B cell (primary cell): ENCODE results near the gene TMEM179B. TPM values are rescaled to one million over a fixed set of nuclear protein-coding genes. Genes with fewer than 3 reads are reported as not detected.

Source experiments
- ATAC-seq: fragments of 200-7000 bp; cut with Tn5 transposase; one replicate; pipeline ENCODE4 v1.10.0; 2021; ENCODE audit warnings: low read depth, mild to moderate bottlenecking, moderate number of reproducible peaks, moderate library complexity
- CTCF ChIA-PET: fragments of 350-600 bp; sonication (Branson Sonifier 250); formaldehyde crosslinking; loops from one replicate; lab custom pipeline; 2021; ENCODE audit warnings: antibody characterized with exemption, inconsistent platforms; lab: Charles Lee
- POLR2A ChIA-PET: fragments of 350-600 bp; sonication (Branson Sonifier 250); formaldehyde crosslinking; loops from one replicate; lab custom pipeline; 2021; ENCODE audit warnings: antibody characterized with exemption; lab: Charles Lee
- DNase-seq: peaks from one replicate; pipeline ENCODE4 v3.0.0; 2013
- H2AFZ ChIP-seq: 2 replicates; pipeline ENCODE4 v1.6.1; 2012; ENCODE audit warnings: mild to moderate bottlenecking, low read depth, low read length; ENCODE audit not compliant: insufficient read depth, poor library complexity, severe bottlenecking
- H3K27ac ChIP-seq, 2 donors: 1 replicate in 1 of 2; 2 replicates in 1 of 2; pipeline ENCODE4 v1.5.1; 2012 to 2013; ENCODE audit warnings: low read length in 2 of 2, mild to moderate bottlenecking in 2 of 2, moderate library complexity in 1 of 2
- H3K27me3 ChIP-seq, 4 experiments: fragments of 200-600 bp in 1 of 4; sonication (generic) in 1 of 4; replicated peaks in 1 of 4; 1 replicate in 2 of 4; 2 replicates in 2 of 4; pipeline versions ENCODE4 v1.6.1 to v1.7.0; 2013 to 2016; ENCODE audit warnings: low read length in 3 of 4, mild to moderate bottlenecking in 2 of 4, mixed read lengths in 1 of 4, moderate library complexity in 1 of 4; ENCODE audit not compliant: insufficient read depth in 4 of 4, control insufficient read depth in 3 of 4; ENCODE audit errors: control extremely low read depth in 1 of 4
- H3K36me3 ChIP-seq, 2 experiments: replicated peaks in 1 of 2; 1 replicate in 1 of 2; 2 replicates in 1 of 2; pipeline versions ENCODE4 v1.6.1 to v1.7.1; 2013; ENCODE audit warnings: low read length in 1 of 2; ENCODE audit not compliant: insufficient read depth in 2 of 2, control insufficient read depth in 1 of 2; ENCODE audit errors: control extremely low read depth in 1 of 2, extremely low read depth in 1 of 2
- H3K4me1 ChIP-seq, 2 donors: fragments of 200-600 bp in 1 of 2; sonication (generic) in 1 of 2; 1 replicate in 1 of 2; 2 replicates in 1 of 2; pipeline versions ENCODE4 v1.5.1 to v1.6.1; 2013 to 2017; ENCODE audit warnings: low read length in 2 of 2; ENCODE audit not compliant: control insufficient read depth in 2 of 2, insufficient read depth in 2 of 2
- H3K4me2 ChIP-seq: replicated peaks from 2 replicates; pipeline ENCODE3; 2012; ENCODE audit warnings: mild to moderate bottlenecking, low read depth, low read length; ENCODE audit not compliant: poor library complexity, severe bottlenecking
- H3K4me3 ChIP-seq, 5 experiments: fragments of 200-600 bp in 1 of 5; sonication (generic) in 1 of 5; 1 replicate in 3 of 5; 2 replicates in 2 of 5; pipeline versions ENCODE4 v1.5.1 to v1.7.0; 2011 to 2016; ENCODE audit warnings: low read length in 4 of 5, mild to moderate bottlenecking in 4 of 5, low read depth in 2 of 5, control low read depth in 1 of 5, moderate library complexity in 1 of 5; ENCODE audit not compliant: insufficient read depth in 1 of 5; ENCODE audit errors: control extremely low read depth in 1 of 5, extremely low read depth in 1 of 5
- H3K79me2 ChIP-seq: fragments of 200-600 bp; sonication (generic); one replicate; pipeline ENCODE4 v1.6.0; 2016; ENCODE audit warnings: low read length; ENCODE audit not compliant: control insufficient read depth, insufficient read depth
- H3K9ac ChIP-seq: fragments of 200-600 bp; sonication (generic); 2 replicates; pipeline ENCODE4 v1.6.1; 2017; ENCODE audit warnings: mild to moderate bottlenecking, low read length, moderate library complexity
- H3K9me3 ChIP-seq, 3 donors: one replicate each; pipeline versions ENCODE4 v1.6.1 to v1.7.1; 2013; ENCODE audit warnings: low read length in 2 of 3; ENCODE audit not compliant: control insufficient read depth in 2 of 3, insufficient read depth in 1 of 3; ENCODE audit errors: control extremely low read depth in 1 of 3
- H4K20me1 ChIP-seq: 2 replicates; pipeline ENCODE4 v1.6.0; 2012; ENCODE audit warnings: mild to moderate bottlenecking, low read length; ENCODE audit not compliant: insufficient read depth, control insufficient read depth, poor library complexity, severe bottlenecking
- H3K27ac Mint-ChIP-seq: one replicate; pipeline ENCODE4 v1.8.0; 2021; ENCODE audit warnings: mixed read lengths
- H3K27me3 Mint-ChIP-seq: one replicate; pipeline ENCODE4 v1.8.0; 2021; ENCODE audit warnings: mixed read lengths
- H3K4me1 Mint-ChIP-seq: one replicate; pipeline ENCODE4 v1.8.0; 2021; ENCODE audit warnings: mixed read lengths
- H3K4me3 Mint-ChIP-seq: one replicate; pipeline ENCODE4 v1.8.0; 2021; ENCODE audit warnings: mixed read lengths
- H3K9me3 Mint-ChIP-seq: one replicate; pipeline ENCODE4 v1.8.0; 2022; ENCODE audit warnings: mixed read lengths; ENCODE audit not compliant: insufficient read depth
- CTCF ChIP-seq: fragments of 200-600 bp; IDR thresholded peaks from one replicate; pipeline ENCODE4 v1.8.0; 2022; ENCODE audit warnings: antibody characterized with exemption, mild to moderate bottlenecking
- EZH2 ChIP-seq: IDR thresholded peaks from 2 replicates; pipeline ENCODE4 v1.6.1; 2012; ENCODE audit warnings: borderline replicate concordance, low read depth, mild to moderate bottlenecking, moderate library complexity, low read length; ENCODE audit not compliant: insufficient read depth, poor library complexity, severe bottlenecking
- WGBS: methylation state at CpG from one replicate; pipeline ENCODE4 v1.1.5; 2013; ENCODE audit warnings: missing lambda C conversion rate; ENCODE audit not compliant: insufficient coverage; 5-methylcytosine and 5-hydroxymethylcytosine counted together
- intact Hi-C: fragments of 100-400 bp; cut with micrococcal nuclease; formaldehyde crosslinking; loops from one replicate; pipeline ENCODE4 v1.10.0; 2022
- polyA plus RNA-seq: library from polyadenylated mRNA; depleted of rRNA; stranded (reverse); fragments of >200 nt; gene quantifications from 2 replicates; pipeline ENCODE4 v1.2.3, GENCODE V29; 2012
- total RNA-seq, 2 donors: library from RNA; stranded (reverse); fragments of 120-200 nt in 1 of 2; gene quantifications; 1 replicate in 1 of 2; 2 replicates in 1 of 2; pipeline versions ENCODE4 v1.2.3 to v1.2.4, GENCODE V29; 2013 to 2022

The TMEM179B gene
- total and polyA plus RNA-seq, 2 donors (not counting 1 experiment from before 2014, with no cell fraction given), result 62.3 to 64.3 TPM

GRCh38 chr11:62816557-62816956 is 29.4 kb downstream of the TMEM179B start:
- CTCF ChIA-PET, result interaction anchor here (0.5 to 0.6 kb wide), 2 partner anchors 20 to 935 kb away, joined by 3 read pairs; no protein-coding TSS in a partner anchor
- H3K4me3 Mint-ChIP-seq, result no peak overlapping the region
- no peak overlapping the region for H3K27ac Mint-ChIP-seq
- peaks cover 0 to 18% of the 10 kb centered on the region in 2 experiments for H3K36me3 ChIP-seq
- no peak overlapping the region for H3K4me3 ChIP-seq
- 83% methylated on average over 1 of the region's 8 CpGs for WGBS
- ATAC-seq (no peak), DNase-seq (no peak)
- no peaks in the 10 kb centered on the region for H3K9me3 ChIP-seq
- intact Hi-C loops, result no loop called here
- no peak overlapping the region for H3K4me2 ChIP-seq
- H3K4me1 Mint-ChIP-seq, result no peaks in the 10 kb centered on the region
- POLR2A ChIA-PET, result interaction anchor here (0.7 to 1.0 kb wide), 3 partner anchors 11 to 243 kb away, joined by 3 to 5 read pairs (median 5); partner anchors contain the start of genes EEF1G and NXF1
- no peaks in the 10 kb centered on the region for H3K9me3 Mint-ChIP-seq
- no peak for TF ChIP-seq EZH2
- no peak for TF ChIP-seq CTCF
- no peaks in the 10 kb centered on the region for H3K79me2 ChIP-seq
- no peaks in the 10 kb centered on the region for H3K27me3 ChIP-seq
- no peak overlapping the region for H3K27ac ChIP-seq
- H4K20me1 ChIP-seq, result peaks cover 6% of the 10 kb centered on the region
- H3K27me3 Mint-ChIP-seq, result no peaks in the 10 kb centered on the region
- H3K9ac ChIP-seq, result no peak overlapping the region
- no peaks in the 10 kb centered on the region for H3K4me1 ChIP-seq
- H2AFZ ChIP-seq, result no peak overlapping the region

- no peak overlapping the region for H3K4me3 Mint-ChIP-seq
- ChIA-PET CTCF (interaction anchor here (0.6 kb wide), 1 partner anchor 936 kb away, joined by 3 read pairs; no protein-coding TSS in a partner anchor), POLR2A (no interaction called here)
- no peak overlapping the region for H3K4me3 ChIP-seq
- H3K4me2 ChIP-seq, result no peak overlapping the region
- H3K27ac ChIP-seq, result no peak overlapping the region
- no peak for ATAC-seq
- WGBS, result 92% methylated on average over 3 of the region's 4 CpGs
- no peak overlapping the region for H3K27ac Mint-ChIP-seq
- H2AFZ ChIP-seq, result no peak overlapping the region
- H4K20me1 ChIP-seq, result peaks cover 6% of the 10 kb centered on the region
- peaks cover 0 to 24% of the 10 kb centered on the region in 2 experiments for H3K36me3 ChIP-seq
- H3K9ac ChIP-seq, result no peak overlapping the region
- H3K4me1 ChIP-seq, result no peaks in the 10 kb centered on the region
- H3K27me3 Mint-ChIP-seq, result no peaks in the 10 kb centered on the region
- TF ChIP-seq EZH2, result no peak
- no peak for TF ChIP-seq CTCF
- H3K4me1 Mint-ChIP-seq, result no peaks in the 10 kb centered on the region
- H3K9me3 ChIP-seq, result no peaks in the 10 kb centered on the region
- no peak for DNase-seq
- no peaks in the 10 kb centered on the region for H3K27me3 ChIP-seq
- no peaks in the 10 kb centered on the region for H3K9me3 Mint-ChIP-seq
- intact Hi-C loops, result no loop called here
- no peaks in the 10 kb centered on the region for H3K79me2 ChIP-seq
Observed at GRCh38 chr11:62817129-62817528, 29.9 kb downstream of the TMEM179B start.
